ENCODE measurements around the gene SLAMF6.

GRCh38 chr1:160539990-160540858 is 17.2 kb upstream of the SLAMF6 start:
- TF ChIP-seq CTCF (IDR thresholded peaks at IDR 0.05; ENCODE audit: low read depth, low read length, poor library complexity, severe bottlenecking) (no peak), EZH2phosphoT487 (IDR thresholded peaks at IDR 0.05; ENCODE audit: borderline replicate concordance, low read length) (no peak)
